GM19372 (cell line): ENCODE data around the gene NUP188.

ENCODE experiments used
- ATAC-seq: cut with Tn5 transposase; IDR thresholded peaks from one replicate; pipeline ENCODE4 v1.9.1; 2021; ENCODE audit warnings: mild to moderate bottlenecking, low read depth, moderate library complexity; ENCODE audit not compliant: unreplicated experiment

The NUP188 gene

DNA sequence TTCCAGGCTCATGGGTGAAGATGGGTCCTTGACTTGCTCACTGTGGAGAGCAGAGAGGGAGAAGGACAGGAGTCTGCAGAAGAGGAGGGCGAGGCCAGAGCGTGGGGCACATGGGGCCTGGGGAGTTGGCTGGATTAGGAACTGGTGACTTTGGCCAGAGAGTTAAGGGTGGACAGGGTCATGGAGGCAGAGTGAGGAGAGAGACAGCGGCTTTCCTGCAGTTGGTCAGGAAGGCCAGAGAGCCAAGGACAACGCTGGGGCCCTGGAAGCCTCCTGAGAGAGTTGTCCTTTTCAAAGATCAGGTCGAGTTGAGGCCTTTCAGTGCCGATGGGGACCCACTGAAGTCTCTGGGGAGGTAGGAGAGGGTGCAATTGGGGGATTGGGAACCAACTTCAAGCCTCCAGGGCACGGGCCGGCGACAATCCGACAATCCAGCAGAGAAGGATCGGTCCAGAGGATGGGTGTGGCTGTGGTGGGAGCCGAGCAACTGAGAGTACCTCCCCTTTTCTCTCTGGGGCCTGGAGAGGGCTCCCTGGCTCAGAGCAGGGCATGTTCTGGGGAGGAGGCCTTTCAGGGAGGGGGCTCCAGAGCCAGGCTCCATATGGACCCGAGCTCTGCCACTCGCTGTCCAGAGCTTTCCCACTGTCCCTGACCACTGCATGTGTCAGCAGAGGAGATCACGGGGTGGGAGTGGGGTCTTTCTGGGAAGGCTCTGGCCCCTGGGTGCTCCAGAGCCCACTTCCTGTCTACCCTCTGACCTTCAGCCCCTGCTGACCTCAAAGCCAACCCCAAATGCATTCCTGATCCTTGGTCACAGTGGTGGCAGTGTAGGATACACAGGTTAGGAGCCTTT is 34.2 kb upstream of the NUP188 start:
- no peak for ATAC-seq

DNA sequence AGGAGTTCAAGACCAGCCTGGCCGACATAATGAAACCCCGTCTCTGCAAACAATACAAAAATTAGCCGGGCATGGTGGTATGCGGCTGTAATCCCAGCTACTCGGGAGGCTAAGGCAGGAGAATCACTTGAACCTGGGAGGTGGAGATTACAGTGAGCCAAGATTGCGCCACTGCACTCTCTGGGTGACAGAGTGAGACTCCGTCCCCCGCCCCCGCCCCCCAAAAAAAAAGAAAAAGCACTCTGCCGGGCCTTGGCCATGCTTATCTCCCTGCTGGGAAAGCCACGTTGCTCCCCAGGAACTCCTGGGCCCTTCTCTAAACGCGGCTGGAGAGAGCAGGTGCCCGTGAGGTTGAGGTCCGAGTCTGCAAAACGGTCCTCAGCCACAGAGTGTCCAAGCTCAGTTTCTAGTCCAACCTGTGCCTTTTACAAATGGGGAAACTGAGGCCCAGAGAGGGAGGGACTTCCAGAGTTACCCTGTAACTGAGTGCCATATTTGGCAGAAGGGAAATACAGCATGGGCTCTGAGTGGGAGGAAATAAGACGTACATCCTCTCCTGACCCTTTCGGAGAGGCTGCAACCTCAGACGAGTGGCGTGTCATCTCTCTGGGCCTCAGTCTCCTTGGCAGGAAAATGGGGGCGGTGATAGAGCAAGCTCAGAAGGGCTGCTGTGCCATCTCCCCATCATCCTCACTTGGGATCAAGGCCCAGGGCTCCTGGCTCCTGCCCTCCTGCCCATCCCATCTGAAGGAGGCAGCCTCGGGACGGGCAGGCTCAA is 33.3 kb upstream of the NUP188 start:
- no peak for ATAC-seq

GRCh38 chr9:128916204-128916603 is 31.3 kb upstream of the NUP188 start:
- ATAC-seq, result no peak

DNA sequence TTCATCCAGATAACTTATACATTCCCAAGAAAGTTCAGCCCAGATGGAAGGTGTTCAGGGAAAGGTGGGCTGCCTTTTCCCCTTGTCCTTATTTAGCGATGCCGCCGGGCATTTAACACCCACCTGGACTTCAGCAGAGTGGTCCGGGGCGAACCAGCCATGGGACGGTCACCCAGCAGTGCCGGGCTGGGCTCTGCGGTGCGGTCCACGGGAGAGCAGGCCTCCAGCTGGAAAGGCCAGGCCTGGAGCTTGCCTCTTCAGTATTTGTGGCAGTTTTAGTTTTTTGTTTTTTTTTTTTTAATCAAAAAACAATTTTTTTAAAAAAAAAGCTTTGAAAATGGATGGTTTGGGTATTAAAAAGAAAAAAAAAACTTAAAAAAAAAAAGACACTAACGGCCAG is 30.8 kb upstream of the NUP188 start:
- no peak for ATAC-seq

DNA sequence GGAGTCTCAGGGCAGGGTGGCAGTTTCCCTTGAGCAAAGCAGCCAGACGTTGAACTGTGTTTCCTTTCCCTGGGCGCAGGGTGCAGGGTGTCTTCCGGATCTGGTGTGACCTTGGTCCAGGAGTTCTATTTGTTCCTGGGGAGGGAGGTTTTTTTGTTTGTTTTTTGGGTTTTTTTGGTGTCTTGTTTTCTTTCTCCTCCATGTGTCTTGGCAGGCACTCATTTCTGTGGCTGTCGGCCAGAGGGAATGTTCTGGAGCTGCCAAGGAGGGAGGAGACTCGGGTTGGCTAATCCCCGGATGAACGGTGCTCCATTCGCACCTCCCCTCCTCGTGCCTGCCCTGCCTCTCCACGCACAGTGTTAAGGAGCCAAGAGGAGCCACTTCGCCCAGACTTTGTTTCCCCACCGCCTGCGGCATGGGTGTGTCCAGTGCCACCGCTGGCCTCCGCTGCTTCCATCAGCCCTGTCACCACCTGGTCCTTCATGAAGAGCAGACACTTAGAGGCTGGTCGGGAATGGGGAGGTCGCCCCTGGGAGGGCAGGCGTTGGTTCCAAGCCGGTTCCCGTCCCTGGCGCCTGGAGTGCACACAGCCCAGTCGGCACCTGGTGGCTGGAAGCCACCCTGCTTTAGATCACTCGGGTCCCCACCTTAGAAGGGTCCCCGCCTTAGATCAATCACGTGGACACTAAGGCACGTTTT is 30.2 kb upstream of the NUP188 start:
- ATAC-seq, result no peak

DNA sequence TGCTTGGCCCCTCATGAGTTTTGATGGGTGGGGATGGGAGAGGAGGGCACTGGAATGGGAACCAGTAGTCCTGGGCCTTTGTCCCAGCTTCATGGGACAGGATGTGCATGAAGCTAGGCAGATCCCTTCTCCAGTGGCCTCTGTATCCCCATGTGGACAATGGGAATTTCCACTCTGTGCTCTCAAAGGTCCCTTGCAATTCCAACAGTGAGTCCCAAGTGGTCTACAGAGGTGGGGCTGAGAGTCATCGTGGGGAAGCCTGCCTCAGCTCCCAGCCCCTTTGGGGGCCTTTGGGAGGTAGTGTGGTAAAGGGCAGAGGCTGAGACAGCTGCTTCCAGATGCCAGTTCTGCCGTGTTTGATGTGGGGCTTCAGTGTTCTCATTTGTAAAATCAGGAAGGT is 28.6 kb upstream of the NUP188 start:
- ATAC-seq, result no peak

GRCh38 chr9:128919402-128920089 is 28.0 kb upstream of the NUP188 start:
- no peak for ATAC-seq

DNA sequence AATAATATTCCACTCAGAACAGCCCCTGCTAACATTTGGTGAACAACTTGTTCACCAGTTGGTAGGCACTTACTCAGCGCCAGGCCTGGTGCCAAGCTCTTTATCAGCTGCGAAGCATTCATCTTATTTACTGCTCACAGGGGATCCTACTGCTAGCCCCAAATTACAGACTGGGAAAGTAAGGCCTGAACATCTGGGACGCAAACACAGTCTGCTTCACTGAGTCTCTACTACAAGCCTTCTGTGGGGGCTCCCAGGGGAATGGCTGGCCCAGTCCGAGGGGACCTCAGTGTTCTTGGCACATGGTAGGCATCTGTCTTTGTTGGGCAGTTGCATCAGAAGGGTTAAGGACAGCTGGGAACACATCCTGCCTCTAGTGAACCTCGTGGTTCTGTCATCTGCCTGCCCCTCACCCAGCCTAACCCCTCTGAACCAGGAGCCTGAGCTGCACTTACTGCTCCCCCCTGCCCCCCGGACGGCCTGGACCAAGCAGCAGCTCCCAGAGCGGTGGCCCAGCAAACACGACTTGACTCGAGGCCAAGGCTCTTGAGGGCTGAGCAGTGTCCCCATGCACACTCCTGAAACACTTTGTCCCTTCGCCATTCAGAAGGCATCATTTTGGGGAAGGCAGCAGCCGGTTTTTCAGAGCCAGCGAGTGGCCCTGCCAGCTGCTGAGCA is 27.0 kb upstream of the NUP188 start, which contains the start of gene PHYHD1:
PHYHD1 (plus strand) TSS at position 602 of the 678 bp plus-strand sequence. CDS start 1,342 bp downstream, outside the sequence.
- ATAC-seq, result no peak

DNA sequence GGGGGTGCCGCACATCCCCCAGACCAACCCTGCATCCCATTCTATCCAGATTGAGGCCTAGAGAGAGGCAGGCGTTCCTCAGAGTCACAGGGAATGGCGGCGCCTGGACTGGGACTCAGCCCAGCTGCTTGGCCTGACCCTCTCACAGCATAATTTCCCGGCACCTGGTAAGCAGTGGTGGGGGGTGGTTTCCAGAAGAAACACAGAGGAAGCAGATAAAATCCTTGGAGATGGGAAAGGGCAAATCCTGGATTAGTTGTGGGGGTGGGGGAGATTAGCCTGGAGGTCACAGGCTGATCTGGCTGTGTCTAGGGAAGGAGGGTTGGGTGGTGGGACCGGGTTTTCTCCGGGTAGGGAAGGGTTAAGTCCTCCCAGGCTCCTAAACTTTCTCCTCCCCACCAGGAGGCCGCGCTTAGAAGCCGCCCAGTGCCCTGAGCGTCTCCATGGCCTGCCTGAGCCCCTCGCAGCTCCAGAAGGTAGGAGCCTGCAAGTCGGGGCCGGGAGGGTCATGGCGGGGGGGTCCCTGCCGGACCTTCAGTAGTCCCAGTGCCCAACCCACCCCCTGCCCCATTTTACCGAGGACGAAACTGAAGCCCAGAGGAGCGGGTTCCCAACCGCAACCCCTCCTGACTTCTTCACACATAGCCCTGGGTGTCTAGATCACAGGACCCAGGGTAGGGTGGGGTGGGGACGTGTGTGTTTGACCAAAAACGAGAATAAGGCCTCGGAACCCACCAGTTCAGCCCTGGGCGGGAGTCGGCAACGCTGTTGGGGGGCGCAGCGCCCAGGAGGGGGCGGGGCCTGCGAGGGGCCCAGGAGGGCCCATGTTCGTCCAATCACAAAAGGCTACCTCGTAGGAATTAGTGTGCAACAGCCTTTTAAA is 25.4 kb upstream of the NUP188 start:
- ATAC-seq, result no peak

- ATAC-seq, result no peak
Observed at GRCh38 chr9:128923493-128923883, 24.0 kb upstream of the NUP188 start.

GRCh38 chr9:128927731-128928411 is 19.6 kb upstream of the NUP188 start:
- no peak for ATAC-seq

DNA sequence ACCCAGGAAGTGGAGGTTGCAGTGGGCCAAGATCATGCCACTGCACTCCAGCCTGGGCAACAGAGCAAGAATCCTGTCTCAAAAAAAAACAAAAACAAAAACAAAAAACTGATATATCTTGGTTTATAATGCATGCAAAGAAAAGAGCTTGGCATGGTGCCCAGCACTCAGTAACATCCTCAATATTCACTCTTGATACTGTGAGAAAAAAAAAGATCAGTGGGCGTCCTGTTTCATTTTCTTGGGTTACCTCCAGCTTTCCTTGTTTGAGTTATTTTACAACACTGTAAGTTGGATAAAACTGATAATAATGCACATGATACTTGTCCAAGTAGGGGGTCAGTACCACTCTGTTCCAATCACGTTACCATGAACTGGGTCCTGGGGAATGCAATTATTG is 18.9 kb upstream of the NUP188 start:
- no peak for ATAC-seq

DNA sequence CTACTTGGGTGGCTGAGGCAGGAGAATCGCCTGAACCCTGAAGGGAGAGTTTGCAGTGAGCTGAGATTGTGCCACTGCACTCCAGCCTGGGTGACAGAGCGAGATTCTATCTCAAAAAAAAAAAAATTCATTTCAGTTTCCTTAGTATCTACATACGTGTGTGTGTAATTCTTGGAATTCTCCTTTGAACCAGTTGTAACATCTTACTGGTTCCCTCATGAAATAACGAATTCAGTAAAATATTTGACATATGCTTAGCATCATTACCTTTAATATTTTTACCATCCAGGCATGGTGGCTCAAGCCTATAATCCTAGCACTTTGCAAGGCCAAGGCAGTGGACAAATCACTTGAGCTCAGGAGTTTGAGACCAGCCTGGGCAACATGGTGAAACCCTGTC is 17.9 kb upstream of the NUP188 start:
- ATAC-seq, result no peak

- ATAC-seq, result no peak
Observed at GRCh38 chr9:128933731-128934130, 13.8 kb upstream of the NUP188 start.

DNA sequence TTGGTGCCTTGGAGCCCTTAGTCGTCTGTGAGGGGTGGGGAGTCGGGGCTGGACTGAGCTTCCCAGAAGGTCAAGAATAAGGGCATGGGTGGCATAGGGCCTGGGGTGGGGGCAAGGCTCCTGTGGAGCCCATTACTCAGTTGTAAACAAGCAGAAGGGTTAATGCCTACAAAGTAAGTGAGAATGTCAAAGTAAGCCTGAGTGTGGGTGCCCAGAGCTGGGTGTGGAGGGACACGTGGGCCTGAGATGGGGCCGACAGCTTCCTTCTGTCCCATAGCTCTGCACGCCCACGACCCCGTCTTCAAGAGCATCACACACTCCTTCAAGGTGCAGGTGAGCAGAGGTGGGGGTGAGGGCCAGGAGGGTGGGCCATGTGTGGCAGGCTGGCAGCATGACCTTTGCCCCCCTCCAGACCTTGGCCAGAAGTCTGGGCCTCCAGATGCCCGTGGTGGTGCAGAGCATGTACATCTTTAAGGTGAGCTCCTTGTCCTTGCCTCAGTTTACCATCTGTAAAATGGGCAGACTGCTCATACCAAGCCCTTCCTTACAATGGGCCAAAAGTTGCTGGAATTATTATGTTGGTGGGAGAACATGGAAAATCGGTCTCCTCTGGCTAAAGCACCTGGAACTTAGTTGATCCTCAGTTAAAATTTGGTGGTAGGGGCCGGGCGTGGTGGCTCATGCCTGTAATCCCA is 11.2 kb upstream of the NUP188 start:
- no peak for ATAC-seq

GRCh38 chr9:128937310-128938165 is 10.0 kb upstream of the NUP188 start:
- no peak for ATAC-seq
